Activated CD4-positive, CD25-positive, alpha-beta regulatory T cell treated with anti-CD3 and anti-CD28 coated beads, Interleukin-2, amount 50 U/mL, for 24 hours (primary cell): ENCODE data around the gene GSTT4.
"Not testable (repeated sequence)": the region's sequence is repeated elsewhere in the genome, so short reads cannot be mapped to it uniquely, and the experiment has no call there.

Source experiments
- ATAC-seq, 2 donors: fragments of 150-1000 bp; cut with Tn5 transposase; one replicate each; pipeline ENCODE4 v1.10.0; 2021; ENCODE audit warnings: mild to moderate bottlenecking in 1 of 2, moderate library complexity in 1 of 2

The GSTT4 gene

GRCh38 chr22:23984430-23984829, 20.8 kb downstream of the GSTT4 start:
- peak; percentile 60 to 91 for ATAC-seq

- ATAC-seq, result not testable (repeated sequence)
Observed at GRCh38 chr22:23980567-23980966, 24.7 kb downstream of the GSTT4 start.

- not testable (repeated sequence) for ATAC-seq
Observed at GRCh38 chr22:23979557-23980240, 25.6 kb downstream of the GSTT4 start, which contains the start of gene GSTT2. Gene GSTT2 (plus strand): TSS chr22:23980134.

- ATAC-seq, result not testable (repeated sequence)
Observed at GRCh38 chr22:23977304-23977703, 27.9 kb downstream of the GSTT4 start.

- peak; percentile 14 to 22 for ATAC-seq
Observed at GRCh38 chr22:23974836-23975352, 30.4 kb downstream of the GSTT4 start.

- ATAC-seq, result peak; percentile 98
Observed at GRCh38 chr22:23974345-23974744, 30.9 kb downstream of the GSTT4 start, which contains the start of gene DDT. Gene DDT (minus strand): TSS chr22:23974441. CDS start chr22:23974414, 27 bp downstream.

GRCh38 chr22:23971927-23972326, 33.3 kb downstream of the GSTT4 start:
- ATAC-seq, result not testable (repeated sequence)

- no peak for ATAC-seq
Observed at GRCh38 chr22:23970816-23971486, 34.3 kb downstream of the GSTT4 start.

- ATAC-seq, result no peak
Observed at GRCh38 chr22:23970201-23970641, 35.0 kb downstream of the GSTT4 start.

- no peak for ATAC-seq
Observed at GRCh38 chr22:23969071-23969470, 36.2 kb downstream of the GSTT4 start.

- peak; percentile 98 to 99 for ATAC-seq
Observed at GRCh38 chr22:23966568-23966967, 38.7 kb downstream of the GSTT4 start, which contains the start of gene DDTL. Gene DDTL (plus strand): TSS chr22:23966888. CDS start chr22:23966915, 27 bp downstream.

- ATAC-seq, result peak; percentile 11 to 12
Observed at GRCh38 chr22:23966094-23966493, 39.2 kb downstream of the GSTT4 start.

- not testable (repeated sequence) for ATAC-seq
Observed at GRCh38 chr22:23961084-23961771, 44.0 kb downstream of the GSTT4 start, which contains the start of gene GSTT2B. Gene GSTT2B (minus strand): TSS chr22:23961195. CDS start chr22:23961131, 64 bp downstream.

- ATAC-seq, result peak; percentile 86 to 94
Observed at GRCh38 chr22:23956301-23956900, 48.9 kb downstream of the GSTT4 start.

GRCh38 chr22:23955886-23956285, 49.4 kb downstream of the GSTT4 start:
- ATAC-seq, result not testable (repeated sequence)

GRCh38 chr22:23954991-23955305, 50.3 kb downstream of the GSTT4 start:
- ATAC-seq, result not testable (repeated sequence)

GRCh38 chr22:23954193-23954990, 50.9 kb downstream of the GSTT4 start:
- not testable (repeated sequence) for ATAC-seq

GRCh38 chr22:23953485-23953884, 51.8 kb downstream of the GSTT4 start:
- not testable (repeated sequence) for ATAC-seq

- not testable (repeated sequence) for ATAC-seq
Observed at GRCh38 chr22:23952794-23953405, 52.4 kb downstream of the GSTT4 start.

GRCh38 chr22:23951383-23951782, 53.9 kb downstream of the GSTT4 start:
- ATAC-seq, result peak in 1 of 2 donors; percentile 25

GRCh38 chr22:23949764-23950163, 55.5 kb downstream of the GSTT4 start:
- not testable (repeated sequence) for ATAC-seq
